ENCODE measurements around the gene CUX1.

GRCh38 chr7:102173669-102174068, 356.2 kb downstream of the CUX1 start:
- no peak for TF ChIP-seq CTCF (tag by site-specific recombination; IDR thresholded peaks at IDR 0.05)
- no peak for TF ChIP-seq TCF7L2 (IDR thresholded peaks at IDR 0.05; ENCODE audit: borderline replicate concordance, low read depth, low read length)
- TF ChIP-seq ZNF692 (tag by site-specific recombination; IDR thresholded peaks at IDR 0.05), result no peak
- TF ChIP-seq ZNF350 (tag by site-specific recombination; IDR thresholded peaks at IDR 0.05), result no peak
- no peak for TF ChIP-seq ZNF777 (tag by site-specific recombination; IDR thresholded peaks at IDR 0.05; ENCODE audit: borderline replicate concordance)
- TF ChIP-seq ZBTB1 (tag by site-specific recombination; IDR thresholded peaks at IDR 0.05), result no peak
- TF ChIP-seq ZBTB11 (tag by site-specific recombination; conservative IDR thresholded peaks at IDR 0.05; ENCODE audit: low read depth), result no peak
- no peak for TF ChIP-seq ZNF398 (tag by site-specific recombination; IDR thresholded peaks at IDR 0.05)
- no peak for TF ChIP-seq ZNF121 (tag by site-specific recombination; IDR thresholded peaks at IDR 0.05)
- no peak for TF ChIP-seq ZNF174 (tag by site-specific recombination; IDR thresholded peaks at IDR 0.05)
